Stimulated activated CD4-positive, alpha-beta T cell treated with anti-CD3 and anti-CD28 coated beads, Interleukin-2, amount 100 ng/mL, for 24 hours (primary cell): ENCODE results near the gene CTNS.

Experiments used
- DNase-seq, 2 donors: peaks; one replicate each; pipeline ENCODE4 v3.0.0-alpha.2; 2020

The CTNS gene

DNA sequence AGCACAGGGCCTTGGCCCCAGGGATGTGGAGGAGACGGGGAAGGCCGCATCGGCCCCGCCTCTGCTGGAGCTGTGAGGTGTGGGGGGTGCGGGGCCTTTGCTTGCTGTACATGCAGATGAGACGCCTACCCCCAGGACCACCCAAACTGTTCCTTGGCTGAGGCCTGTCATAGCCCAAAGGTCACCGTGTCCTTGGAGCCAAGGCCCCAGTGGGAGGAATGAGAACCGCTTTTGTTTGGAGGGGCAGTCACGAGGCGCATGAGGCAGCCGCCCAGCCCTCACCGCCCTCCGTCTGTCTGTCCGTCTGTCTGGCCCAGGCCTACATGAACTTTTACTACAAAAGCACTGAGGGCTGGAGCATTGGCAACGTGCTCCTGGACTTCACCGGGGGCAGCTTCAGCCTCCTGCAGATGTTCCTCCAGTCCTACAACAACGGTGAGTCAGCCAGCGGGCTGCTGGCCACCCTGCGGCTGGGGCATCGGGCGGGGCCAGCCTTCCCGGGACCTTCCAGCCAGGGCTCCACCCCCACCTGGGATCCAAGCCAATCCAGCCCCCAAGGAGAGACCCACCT lies 23.1 kb downstream of the CTNS start:
- no peak for DNase-seq

DNA sequence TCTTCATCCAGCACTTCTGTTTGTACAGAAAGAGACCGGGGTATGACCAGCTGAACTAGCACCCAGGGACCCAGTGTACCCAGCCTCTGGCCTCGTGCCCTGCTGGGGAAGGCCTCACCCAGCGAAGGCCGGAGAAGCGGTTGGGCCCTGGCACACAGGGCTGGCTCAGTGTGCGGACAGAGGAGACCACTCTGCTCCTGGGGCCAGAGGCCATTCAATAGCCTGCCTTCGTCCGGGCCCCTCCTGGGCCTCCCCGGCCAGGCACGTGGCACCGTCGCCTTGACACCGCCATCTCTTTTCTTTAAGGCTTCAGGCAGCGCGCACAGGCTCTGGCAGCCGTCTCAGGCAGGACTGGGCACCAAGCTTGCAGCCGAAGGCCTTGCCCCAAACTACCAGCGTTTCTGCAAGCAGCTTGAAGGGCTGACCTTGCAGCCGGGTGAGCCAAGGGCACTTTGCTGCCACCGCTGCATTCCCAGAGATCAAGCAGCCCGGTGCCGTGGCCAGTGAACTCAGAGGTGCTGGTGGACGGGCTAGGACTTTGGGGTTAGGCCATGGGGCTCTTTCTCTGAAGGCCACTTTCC lies 23.8 kb downstream of the CTNS start:
- no peak for DNase-seq

DNA sequence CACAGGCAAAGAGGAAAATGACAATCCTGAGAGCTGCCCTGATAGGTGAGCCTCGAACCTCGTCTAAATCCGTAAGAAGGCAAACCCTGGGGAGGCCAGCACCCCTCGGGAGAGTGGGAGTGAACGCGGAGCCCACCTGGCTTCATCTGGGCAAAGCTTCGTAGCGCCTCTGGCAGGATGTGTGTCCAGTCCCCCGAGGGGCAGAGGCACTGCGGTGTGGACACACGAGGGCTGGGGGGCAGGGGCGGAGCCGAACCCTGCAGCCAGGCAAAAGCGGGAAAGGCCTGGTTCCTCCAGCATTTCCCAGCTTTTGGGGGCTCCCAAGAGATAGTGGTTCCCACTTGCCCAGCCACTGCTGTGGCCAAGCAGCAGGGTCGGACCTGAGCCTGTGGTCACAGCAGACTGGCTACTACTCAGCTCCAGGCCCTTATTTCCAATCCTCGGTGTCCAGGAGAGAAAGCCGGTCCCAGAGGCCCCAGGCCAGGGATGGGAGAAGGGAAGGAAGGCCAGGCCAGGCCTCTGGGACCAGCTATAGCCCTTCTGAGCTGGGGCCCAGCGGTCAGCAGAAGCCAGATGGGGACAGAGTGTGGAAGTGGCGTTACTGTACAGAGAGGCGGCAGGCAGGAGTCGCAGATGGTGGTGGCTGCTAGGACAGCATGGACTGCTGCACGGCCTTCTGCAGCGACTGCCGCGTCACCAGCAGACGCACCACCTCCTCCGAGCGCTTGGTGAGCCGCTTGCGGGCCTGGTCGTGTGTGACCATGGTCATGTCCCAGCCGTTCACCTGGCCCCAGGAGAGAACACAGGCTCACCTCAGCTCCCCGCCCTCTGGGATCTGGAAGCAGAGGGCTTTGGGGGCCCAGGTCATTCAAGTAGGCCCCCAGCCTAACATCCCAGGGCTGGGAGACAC lies 26.8 kb downstream of the CTNS start:
- no peak for DNase-seq

DNA sequence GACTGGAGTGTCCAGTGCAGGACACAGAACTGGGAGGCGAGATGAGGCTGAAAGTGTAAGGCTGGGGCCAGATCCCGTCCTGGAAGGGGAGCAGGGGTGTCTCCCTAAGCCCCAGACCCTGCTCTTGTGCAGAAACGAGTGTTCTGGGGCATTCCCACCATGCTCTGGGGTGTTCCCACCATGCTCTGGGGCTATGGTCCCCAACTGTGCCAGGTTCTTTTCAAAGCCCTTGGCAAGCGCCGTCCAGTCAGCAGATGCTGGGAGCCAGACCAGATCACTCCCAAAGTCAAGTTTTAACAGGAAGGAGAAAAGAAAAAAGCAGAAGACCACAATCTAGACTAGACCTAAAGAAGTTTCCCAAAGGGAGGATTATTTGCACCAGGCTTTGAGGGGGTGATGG lies 29.3 kb downstream of the CTNS start:
- no peak for DNase-seq

DNA sequence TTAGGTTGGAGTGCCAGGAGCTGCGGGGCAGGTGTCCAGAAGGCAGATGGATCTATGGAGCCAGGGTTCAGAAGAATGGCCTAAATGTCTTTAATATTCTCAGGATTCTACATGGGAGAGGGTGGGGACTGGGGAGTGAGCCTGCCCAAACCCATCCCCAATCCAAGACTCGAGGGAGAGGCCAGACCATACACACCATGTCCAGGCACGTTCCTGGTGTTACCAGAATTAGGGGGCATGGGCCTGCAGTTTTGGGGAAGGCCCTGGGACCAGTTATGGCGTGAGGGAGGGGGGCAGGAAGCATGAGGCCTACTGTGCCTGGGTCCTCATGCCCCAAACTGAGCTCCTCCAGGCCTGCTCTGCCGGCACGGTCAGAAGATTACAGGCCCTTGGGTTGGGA lies 30.0 kb downstream of the CTNS start:
- no peak for DNase-seq

DNA sequence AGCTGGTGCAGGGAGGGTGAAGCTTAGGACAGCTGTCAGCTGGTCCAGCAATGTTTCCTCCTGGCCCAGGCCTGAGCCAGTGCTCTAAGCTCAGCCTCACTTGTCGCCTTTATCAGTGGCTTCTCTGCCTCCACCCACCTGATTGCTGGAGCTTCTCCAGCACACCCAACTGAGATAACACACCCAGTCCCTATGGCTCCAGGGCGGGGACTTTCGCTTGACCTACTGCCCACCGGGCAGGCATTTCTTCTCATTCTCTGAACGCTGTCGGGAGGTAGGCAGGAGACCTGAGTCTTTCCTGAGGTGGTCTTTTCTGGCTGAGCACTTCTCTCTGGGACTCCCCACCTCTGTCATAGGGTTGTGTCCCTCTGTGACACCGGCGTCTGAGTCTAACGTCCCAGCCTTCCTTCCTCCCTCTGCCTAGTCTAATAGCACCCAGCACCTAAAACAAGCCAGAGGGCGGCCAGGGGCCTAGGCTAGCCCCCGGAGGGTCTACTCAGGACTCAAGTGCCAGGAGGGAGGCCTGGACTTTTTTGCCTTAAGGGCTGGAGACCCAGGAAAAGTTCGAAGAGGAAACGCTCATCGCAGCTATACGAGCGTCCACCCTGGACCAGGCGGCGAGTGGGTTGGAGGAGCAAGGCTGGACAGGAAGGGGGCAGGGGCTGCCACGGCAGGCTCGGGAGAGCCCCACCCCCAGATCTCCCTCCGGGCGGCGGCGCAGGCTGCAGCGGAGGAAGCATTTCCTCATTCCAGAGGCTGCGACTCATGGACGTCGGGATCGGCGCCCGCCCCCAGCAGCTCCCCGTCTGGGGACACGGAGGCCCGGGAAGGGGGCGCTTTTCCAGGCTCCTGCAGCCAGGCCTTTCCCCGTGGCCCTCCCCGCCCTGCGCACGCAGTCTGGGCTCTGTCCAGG lies 31.1 kb downstream of the CTNS start:
- peak in 1 of 2 donors; percentile 24 for DNase-seq

DNA sequence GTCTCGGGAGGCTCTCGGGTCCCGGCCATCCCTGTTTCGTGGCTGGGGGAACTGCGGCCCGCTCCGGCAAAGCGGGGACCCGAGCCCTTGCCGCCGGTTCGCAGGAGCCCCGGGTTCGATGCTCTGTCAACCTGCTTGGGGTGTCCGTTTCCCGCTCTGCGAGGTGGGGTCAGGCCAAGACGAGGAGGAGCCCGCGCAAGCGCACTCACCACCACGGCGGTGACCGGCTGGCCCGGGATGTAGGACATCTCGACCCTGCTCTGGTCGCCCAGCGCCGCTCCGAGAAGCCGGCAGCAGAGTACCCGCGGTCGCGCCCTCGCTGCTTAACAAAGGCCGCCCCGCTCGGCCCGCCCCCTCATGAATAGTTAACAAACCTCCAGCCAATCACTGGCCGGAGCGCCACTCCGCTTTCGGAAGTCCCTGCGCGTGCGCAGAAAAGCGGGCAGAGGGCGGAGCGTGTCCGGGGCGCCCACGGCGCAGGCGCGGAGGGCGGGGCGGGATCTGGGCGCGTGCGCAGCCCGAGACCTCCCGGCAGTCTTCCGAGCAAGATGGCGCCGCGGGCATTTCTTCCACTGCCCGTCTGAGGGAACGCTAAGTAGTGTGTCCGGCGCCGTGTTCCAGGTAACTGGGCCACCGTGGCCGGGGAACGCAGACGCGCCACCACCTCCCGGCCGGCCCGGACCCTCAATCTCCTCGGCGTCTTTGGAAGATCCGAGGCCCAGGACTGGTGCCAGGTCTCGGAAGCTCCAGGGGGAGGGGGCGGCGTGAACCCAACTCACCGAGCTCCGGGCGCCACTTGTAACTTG lies 31.9 kb downstream of the CTNS start, which contains the start of the genes EMC6 and TAX1BP3:
EMC6 (plus strand) TSS at position 534 of the 806 bp plus-strand sequence. CDS start 335 bp downstream, outside the sequence.
TAX1BP3 (minus strand) TSS at position 300 of the 806 bp plus-strand sequence; CDS start at position 248, 52 bp downstream.
- peak; percentile 98 to 99 for DNase-seq

DNA sequence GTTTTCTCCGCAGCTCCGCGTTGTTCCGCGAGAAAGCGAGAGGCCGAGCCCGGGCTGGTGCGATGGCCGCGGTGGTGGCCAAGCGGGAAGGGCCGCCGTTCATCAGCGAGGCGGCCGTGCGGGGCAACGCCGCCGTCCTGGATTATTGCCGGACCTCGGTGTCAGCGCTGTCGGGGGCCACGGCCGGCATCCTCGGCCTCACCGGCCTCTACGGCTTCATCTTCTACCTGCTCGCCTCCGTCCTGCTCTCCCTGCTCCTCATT lies 32.5 kb downstream of the CTNS start:
- DNase-seq: no peak

DNA sequence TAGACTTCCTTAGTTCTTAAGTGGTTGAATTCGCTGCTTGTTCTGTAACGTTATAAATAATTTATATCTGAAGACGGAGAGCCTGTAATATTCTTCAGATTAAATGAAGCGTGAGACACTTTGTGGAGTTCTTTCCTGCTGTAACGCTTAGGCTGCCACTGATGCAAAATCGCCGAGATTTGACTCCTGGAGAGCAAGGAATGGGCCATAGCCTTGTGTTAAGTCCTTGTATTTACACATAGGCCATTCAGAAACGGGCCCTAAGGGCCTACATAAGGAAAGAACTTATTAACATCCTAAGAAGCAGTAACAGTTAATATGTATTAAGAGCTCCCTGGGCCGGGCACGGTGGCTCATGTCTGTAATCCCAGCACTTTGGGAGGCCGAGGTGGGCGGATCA lies 33.0 kb downstream of the CTNS start:
- no peak for DNase-seq

DNA sequence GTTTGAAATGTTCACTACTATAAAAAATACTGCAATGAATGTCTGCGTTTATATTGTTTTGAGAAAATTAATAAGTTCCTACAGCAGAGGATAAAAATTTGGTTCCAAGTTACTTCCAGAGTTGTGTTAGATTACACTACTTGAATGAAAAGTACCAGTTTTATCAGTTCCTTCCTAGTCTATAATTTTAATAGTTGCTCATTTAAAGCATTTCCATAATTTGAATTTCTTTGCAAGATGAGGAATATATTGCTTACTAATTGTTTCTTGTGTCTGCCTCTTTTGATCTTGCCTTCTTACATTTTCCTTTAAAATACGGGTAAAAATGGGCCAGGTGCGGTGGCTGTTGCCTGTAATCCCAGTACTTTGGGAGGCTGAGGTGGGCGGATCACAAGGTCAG lies 36.0 kb downstream of the CTNS start:
- DNase-seq: no peak

DNA sequence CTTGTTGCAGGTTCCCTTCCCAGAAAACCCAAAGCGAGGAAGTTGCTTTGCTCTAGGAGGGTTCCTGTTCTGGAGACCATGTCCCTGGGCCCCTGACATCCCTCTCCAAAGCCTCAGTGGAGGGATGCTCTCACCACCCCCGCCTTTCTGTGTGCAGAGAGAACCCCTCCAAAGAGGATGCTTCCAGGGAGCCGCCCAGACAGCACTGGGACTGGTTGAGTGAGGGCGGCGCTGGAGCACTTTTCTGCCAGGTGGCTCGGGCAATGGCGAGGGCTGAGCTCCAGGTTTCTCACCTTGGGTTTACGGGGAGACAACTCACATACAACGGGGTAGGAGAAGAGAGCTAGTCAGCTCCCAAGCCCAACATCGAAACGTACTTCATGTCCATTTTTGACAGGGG lies 39.3 kb downstream of the CTNS start:
- no peak for DNase-seq

DNA sequence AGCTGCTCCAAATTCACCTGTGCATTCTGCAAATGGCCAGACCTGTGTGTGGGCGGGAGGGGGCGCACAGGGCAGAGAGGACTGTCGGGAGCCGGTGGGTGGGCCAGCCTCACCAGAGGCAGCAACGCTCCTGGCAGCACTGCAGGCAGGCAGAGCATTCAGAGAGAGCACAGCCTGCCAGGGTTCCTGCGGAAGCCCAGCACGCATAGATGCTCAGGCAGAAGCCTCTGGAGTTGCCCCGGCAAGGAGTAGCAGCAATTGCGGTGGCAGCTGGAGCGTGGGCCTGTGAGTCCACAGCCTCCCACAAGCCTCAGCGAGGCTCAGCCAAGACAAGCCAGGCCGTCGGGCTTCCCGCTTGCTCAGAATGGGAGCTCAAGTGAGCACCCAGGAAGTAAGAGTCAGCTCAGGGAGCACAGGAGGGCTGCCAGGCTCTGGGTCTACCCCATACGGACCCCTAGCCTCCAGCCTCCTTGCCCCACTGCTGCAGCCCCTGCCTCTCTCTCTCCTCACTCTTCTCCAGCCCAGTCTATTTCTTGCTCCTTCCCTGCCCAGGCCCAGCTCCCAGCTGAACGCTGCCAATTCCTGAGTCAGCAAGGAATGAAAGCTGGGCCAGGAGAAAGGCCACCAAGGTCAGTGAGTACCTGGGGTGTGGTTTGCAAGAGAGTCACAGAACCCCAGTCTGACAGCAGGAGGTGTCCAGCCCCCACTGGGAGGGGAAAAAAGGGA lies 41.7 kb downstream of the CTNS start:
- no peak for DNase-seq

DNA sequence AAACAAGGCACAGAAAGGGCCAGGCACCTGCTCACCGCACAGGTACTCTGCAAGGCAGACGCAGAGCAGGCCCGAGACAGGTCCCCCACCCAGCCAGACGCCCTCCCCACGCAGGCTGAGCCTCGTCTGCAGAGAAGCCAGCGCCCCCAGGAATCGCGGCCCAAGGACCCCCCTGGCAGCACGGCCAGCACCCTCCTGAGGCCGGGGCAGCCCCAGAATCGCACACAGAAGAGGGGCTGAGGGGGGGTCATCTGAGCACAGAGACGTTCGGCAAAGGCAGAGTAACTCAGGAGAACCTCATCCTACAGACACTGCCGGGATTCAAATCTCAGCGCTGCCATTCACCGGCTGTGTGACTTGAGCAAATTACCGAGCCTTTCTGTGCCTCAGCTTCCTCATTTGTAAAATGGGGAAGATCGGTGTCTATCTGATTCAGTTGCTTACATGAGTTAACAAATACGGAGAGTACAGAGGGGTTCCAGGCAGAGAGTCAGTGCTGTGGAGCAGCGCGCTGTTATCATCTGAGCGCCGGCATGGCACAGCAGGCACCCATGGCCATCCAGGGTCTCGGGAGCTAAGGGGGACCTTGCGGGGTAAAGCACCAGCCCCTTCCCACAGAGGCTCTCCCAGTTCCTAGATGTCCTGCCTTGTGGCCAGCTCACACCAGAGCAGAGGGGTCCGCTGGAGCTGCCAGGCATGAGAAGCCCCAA lies 42.4 kb downstream of the CTNS start:
- no peak for DNase-seq

DNA sequence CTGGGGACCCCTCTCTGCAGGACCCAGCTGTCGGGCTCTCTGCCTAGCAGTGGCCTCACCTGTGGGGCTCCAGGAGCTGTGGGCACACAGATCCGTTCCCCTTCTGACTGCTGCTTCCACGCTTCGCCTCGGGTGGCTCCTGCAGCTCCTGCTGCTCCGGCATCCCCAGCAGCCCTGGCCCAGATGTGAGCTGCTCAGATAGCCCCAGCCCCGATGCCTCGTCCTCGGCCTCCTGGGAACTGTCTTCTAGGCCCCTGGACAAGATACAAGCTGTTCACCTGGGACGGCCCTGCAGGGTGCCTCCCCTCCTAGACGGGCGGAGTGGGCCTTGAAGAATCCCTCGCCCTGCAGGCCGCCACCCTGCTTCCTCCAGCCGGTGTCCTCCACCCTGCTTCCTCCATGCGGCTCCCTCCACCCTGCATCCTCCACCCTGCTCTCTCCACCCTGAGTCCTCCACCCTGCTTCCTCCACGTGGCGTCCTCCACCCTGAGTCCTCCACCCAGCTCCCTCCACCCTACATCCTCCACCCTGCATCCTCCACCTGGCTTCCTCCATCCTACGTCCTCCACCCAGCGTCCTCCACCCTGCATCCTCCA lies 43.1 kb downstream of the CTNS start:
- DNase-seq: no peak

DNA sequence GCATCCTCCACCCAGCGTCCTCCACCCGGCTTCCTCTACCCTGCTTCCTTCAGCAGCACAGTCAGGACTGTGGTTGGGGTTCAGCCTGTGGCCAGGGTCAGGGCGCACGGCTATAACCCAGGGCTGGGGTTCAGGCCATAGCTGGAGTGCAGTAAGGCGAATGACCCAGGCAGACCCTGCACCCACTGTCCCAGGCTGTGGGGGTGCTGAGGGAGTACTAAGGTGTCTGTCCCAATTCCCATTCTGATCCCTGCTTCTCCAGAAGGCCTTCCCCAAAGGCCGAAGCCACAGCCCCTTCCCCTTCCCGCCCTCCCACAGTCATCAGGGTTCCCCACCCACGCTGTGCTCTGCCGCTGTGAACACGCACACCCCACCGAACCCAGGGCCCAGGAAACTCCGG lies 44.5 kb downstream of the CTNS start:
- no peak for DNase-seq

DNA sequence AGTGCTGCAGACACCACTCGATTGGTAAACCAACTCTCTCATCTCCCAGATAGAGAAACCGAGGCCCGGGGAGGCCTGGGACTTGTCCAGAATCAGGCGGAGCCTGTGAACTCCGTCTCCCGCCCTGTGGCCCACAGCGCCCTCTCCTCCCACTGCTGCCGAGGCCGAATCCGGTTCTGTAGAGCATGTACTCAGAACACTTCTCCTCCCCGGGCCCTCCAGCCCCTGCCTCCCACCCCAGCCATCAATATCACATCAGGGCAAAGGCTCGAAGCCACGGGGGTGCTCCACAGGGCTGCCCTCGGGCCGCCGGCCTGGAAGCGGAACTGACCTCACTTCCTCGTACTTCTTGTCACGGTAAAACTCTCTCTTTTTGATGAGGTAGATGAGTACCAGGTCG lies 45.0 kb downstream of the CTNS start:
- no peak for DNase-seq

DNA sequence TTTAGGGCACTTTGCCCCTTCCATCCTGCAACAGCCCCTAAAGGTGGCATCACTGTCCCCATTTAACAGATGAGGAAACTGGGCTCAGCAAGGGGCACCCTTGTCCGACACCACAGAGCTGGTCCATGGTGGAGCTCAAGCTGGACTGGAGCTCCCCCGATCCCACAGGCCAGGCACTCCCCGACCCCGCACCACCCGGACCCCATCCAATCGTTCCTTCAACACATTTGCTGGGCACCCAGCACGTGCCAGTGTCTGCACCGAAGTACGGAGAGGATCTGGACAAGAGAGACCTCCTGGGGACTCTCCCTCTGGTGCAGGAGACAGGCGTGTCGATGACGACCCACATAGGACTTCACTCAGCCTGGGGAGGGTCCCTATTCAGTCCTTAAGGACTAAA lies 45.5 kb downstream of the CTNS start:
- DNase-seq: no peak

DNA sequence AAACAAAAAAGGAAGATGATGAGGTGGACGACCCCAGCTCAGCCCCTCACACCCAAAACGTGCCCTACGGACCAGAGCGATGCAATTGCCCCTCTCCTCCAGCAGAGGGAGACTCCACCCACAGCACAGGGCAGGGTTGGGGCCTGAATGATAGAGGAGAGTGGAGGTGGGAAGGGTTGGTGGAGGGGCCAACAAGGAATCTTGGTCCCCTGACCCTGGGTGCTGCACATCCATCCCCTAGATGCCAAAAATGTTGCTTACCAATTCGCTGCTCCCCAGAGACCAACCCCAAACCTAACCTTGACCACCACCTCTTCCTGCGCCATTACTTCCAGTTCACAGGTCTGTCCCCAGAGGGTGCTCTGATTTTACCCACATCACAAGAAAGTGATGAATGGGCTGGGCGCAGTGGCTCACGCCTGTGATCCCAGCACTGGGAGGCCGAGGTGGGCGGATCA lies 46.5 kb downstream of the CTNS start:
- peak; percentile 61 to 67 for DNase-seq

DNA sequence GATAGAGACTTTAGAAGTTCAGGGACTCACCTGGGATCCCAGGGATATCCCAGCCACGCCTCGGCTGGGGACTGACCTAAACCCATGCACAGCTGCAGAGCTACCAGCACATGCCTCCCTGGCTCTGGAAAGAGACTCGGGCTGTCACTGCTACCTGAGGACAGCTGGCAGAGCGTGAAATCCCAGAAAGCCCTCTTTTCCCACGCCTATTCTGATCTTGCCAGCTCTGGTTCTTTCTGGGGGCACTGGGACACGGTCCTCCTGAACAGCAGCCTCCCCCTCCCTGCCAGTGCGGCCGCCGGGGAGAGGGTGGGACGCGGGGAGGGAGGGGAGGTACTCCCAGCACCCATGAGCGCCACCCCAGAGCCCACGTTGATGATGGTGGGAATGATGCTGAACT lies 48.6 kb downstream of the CTNS start:
- no peak for DNase-seq

DNA sequence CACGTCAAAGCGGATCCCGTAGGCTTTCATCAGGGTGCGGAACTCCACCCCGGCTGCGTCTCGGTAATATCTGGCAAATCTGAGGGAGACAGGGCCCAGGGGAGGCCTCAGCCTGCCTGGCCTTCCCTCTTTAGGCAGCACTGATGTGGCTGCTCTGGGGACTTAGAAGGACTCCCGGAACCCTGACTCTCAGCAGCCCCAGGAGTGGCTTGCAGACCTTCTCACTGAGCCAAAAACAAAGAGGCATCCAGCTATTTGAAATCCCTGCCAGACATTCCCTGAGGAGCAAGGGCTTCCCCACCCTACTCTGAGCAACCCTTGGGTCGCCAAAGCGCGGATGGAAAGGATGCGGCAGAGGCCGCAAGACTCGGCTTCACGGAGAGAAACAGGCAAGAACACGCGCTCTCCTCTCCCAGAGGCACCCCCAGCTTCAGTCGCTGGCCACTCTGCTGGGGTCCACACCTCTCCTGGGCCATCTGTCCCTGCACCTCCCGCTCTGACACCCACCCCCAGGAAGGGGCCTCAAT lies 51.5 kb downstream of the CTNS start:
- DNase-seq: no peak
